Lower lobe of right lung (tissue), 2 donors: Measurements from ENCODE around the gene ALKBH8. TPM values are rescaled to one million over a fixed set of nuclear protein-coding genes. Genes with fewer than 3 reads are reported as not detected.

Source experiments
- ATAC-seq, 2 donors: fragments of 200-7000 bp; cut with Tn5 transposase; one replicate each; pipeline ENCODE4 v1.9.1; 2020 to 2022; ENCODE audit warnings: mild to moderate bottlenecking in 2 of 2, moderate library complexity in 2 of 2
- DNase-seq: peaks from one replicate; pipeline ENCODE4 v3.0.0-alpha.2; 2020
- H3K27ac ChIP-seq: fragments of 200-600 bp; one replicate; pipeline ENCODE4 v1.8.0; 2022
- H3K27me3 ChIP-seq: fragments of 200-600 bp; one replicate; pipeline ENCODE4 v1.8.0; 2022; ENCODE audit warnings: low read depth
- H3K36me3 ChIP-seq: fragments of 200-600 bp; one replicate; pipeline ENCODE4 v1.8.0; 2022; ENCODE audit warnings: mild to moderate bottlenecking
- H3K4me1 ChIP-seq: fragments of 200-600 bp; one replicate; pipeline ENCODE4 v1.8.0; 2022
- H3K4me3 ChIP-seq: fragments of 200-600 bp; one replicate; pipeline ENCODE4 v1.8.0; 2022; ENCODE audit warnings: mild to moderate bottlenecking
- H3K9me3 ChIP-seq: fragments of 200-600 bp; one replicate; pipeline ENCODE4 v1.8.0; 2022
- intact Hi-C: fragments of 100-400 bp; cut with DNase I; formaldehyde crosslinking; loops from one replicate; pipeline ENCODE4 v1.11.0; 2022
- total RNA-seq: library from RNA; stranded (reverse); fragmentation: NEBNext Ultra II Directional; extraction: Animal tissue kit (Norgen Biotek cat#: 25700); gene quantifications from one replicate; pipeline ENCODE4 v1.2.1, GENCODE V29; 2021
- TF ChIP-seq, protein P1 (sequence below): fragments of 200-600 bp; IDR thresholded peaks from one replicate; pipeline ENCODE4 v1.8.0; 2022; ENCODE audit warnings: antibody characterized with exemption, mild to moderate bottlenecking
- donor health status: DM: no; HTN: yes; CAD: no; lungs with severe emphysema.

ALKBH8 gene
- total RNA-seq, 1 donor from 2014 or later: 8.5 TPM

- no peak for DNase-seq
- peaks cover 35% of the 10 kb centered on the region for H3K4me1 ChIP-seq
- TF ChIP-seq, protein P1, sequence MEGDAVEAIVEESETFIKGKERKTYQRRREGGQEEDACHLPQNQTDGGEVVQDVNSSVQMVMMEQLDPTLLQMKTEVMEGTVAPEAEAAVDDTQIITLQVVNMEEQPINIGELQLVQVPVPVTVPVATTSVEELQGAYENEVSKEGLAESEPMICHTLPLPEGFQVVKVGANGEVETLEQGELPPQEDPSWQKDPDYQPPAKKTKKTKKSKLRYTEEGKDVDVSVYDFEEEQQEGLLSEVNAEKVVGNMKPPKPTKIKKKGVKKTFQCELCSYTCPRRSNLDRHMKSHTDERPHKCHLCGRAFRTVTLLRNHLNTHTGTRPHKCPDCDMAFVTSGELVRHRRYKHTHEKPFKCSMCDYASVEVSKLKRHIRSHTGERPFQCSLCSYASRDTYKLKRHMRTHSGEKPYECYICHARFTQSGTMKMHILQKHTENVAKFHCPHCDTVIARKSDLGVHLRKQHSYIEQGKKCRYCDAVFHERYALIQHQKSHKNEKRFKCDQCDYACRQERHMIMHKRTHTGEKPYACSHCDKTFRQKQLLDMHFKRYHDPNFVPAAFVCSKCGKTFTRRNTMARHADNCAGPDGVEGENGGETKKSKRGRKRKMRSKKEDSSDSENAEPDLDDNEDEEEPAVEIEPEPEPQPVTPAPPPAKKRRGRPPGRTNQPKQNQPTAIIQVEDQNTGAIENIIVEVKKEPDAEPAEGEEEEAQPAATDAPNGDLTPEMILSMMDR: no peak
- H3K9me3 ChIP-seq: no peaks in the 10 kb centered on the region
- no peaks in the 10 kb centered on the region for H3K27me3 ChIP-seq
- peaks cover 17% of the 10 kb centered on the region for H3K36me3 ChIP-seq
- no peak overlapping the region for H3K4me3 ChIP-seq
- ATAC-seq: no peak
- H3K27ac ChIP-seq: no peak overlapping the region
- intact Hi-C loops: no loop called here
These were observed 3.8 kb downstream of the ALKBH8 start for GRCh38 chr11:107561688-107562087.

GRCh38 chr11:107550304-107550703 lies 15.2 kb downstream of the ALKBH8 start:
- DNase-seq (no peak), ATAC-seq (peak; percentile 59 to 69)
- TF ChIP-seq, protein P1: no peak
- H3K9me3 ChIP-seq: no peaks in the 10 kb centered on the region
- no peak overlapping the region for H3K4me3 ChIP-seq
- peaks cover 52% of the 10 kb centered on the region for H3K36me3 ChIP-seq
- intact Hi-C loops: no loop called here
- H3K27me3 ChIP-seq: no peaks in the 10 kb centered on the region
- no peaks in the 10 kb centered on the region for H3K4me1 ChIP-seq
- no peak overlapping the region for H3K27ac ChIP-seq

- TF ChIP-seq, protein P1: no peak
- intact Hi-C loops: no loop called here
- peaks cover 49% of the 10 kb centered on the region for H3K36me3 ChIP-seq
- no peaks in the 10 kb centered on the region for H3K27me3 ChIP-seq
- ATAC-seq: peak in 1 of 2 donors; percentile 74
- no peak overlapping the region for H3K27ac ChIP-seq
- H3K4me3 ChIP-seq: no peak overlapping the region
- H3K9me3 ChIP-seq: no peaks in the 10 kb centered on the region
- no peaks in the 10 kb centered on the region for H3K4me1 ChIP-seq
- no peak for DNase-seq
These were observed 15.6 kb downstream of the ALKBH8 start for GRCh38 chr11:107549954-107550285.

DNA sequence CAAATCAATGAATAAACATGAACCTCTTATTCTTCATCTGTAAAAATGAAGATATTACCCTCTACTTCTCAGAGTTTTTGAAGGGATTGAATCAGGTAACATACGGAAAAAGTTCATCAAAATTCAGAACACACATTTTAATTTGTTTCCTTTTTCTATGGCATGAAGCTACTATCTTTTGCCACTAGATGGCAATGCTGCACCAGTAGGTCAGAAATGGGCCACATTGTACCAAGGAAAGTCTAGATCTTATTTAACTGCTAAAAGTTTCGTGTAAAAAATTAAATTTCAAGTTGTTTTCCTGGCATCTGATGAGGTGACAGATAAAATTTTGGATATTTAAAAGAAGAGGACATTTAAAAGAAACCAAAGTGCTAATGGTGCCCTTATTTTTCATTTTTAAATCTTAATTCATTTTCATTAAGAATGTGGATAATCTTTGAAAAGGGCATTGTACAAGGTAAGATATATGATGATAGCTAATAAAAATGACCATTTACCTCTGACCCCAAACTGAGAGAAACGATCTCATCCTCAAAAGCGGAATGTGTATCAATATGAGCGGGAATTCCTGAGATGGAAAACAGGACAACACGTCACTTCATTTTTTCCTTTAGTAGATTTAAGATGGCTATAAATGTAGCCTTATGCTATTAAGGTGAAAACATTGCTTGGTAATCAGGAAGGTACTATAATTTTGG lies 16.1 kb downstream of the ALKBH8 start:
- H3K27ac ChIP-seq: no peak overlapping the region
- H3K9me3 ChIP-seq: no peaks in the 10 kb centered on the region
- peak; percentile 70 to 90 for ATAC-seq
- intact Hi-C loops: no loop called here
- no peaks in the 10 kb centered on the region for H3K4me1 ChIP-seq
- H3K36me3 ChIP-seq: peaks cover 49% of the 10 kb centered on the region
- no peak for DNase-seq
- H3K27me3 ChIP-seq: no peaks in the 10 kb centered on the region
- TF ChIP-seq, protein P1: peak; percentile 83
- no peak overlapping the region for H3K4me3 ChIP-seq

DNA sequence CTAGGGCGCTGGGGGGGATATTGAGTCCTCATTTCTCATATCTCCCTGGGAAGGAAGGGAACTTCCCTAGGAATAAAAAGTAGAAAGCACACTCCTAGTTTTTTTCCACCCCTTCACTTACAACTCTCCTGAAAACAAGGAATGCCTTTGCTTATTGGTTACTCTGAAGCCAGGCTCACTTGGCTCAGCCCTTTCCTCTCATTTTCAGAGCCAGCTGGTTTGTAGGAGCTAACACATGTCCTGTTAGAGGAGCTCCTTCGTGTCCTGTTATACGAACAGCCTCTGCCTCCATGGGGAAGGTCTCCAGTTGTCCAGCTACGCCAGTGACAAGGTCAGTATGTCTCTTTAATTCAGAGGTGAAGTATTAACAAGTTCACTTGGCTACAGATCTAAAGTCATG lies 17.6 kb downstream of the ALKBH8 start:
- TF ChIP-seq, protein P1: no peak
- no peaks in the 10 kb centered on the region for H3K9me3 ChIP-seq
- intact Hi-C loops: no loop called here
- ATAC-seq (peak in 1 of 2 donors; percentile 19), DNase-seq (no peak)
- no peak overlapping the region for H3K27ac ChIP-seq
- H3K36me3 ChIP-seq: peaks cover 37% of the 10 kb centered on the region
- H3K4me3 ChIP-seq: no peak overlapping the region
- no peaks in the 10 kb centered on the region for H3K27me3 ChIP-seq
- no peaks in the 10 kb centered on the region for H3K4me1 ChIP-seq
